Muscle of arm (tissue), 12 donors: ENCODE results near the gene FEZ2. TPM values are rescaled to one million over a fixed set of nuclear protein-coding genes. Genes with fewer than 3 reads are reported as not detected.

Source experiments
- polyA plus RNA-seq, 12 donors: library from polyadenylated mRNA; unstranded; fragments of 120-200 nt; gene quantifications; one replicate each; pipeline ENCODE4 v1.2.1, GENCODE V29; 2013; ENCODE audit not compliant: insufficient read length in 12 of 12

Gene FEZ2
- polyA plus RNA-seq, 12 donors: 76.7 to 130 (median 104) TPM; not detected in 1

Other genes starting within 250 kb of the FEZ2 start
- gene CRIM1, start 242.4 kb downstream of the FEZ2 start, polyA plus RNA-seq: 10 to 100 TPM in 11 of 12 donors, not detected in 1; 18.3 to 57.3 (median 22.6) TPM
- 1 to 10 TPM in 10 of 12 donors, not detected in 2; 2.8 to 4.6 (median 3.5) TPM for gene VIT, start 98.5 kb upstream of the FEZ2 start, polyA plus RNA-seq